GM10847 (cell line): Measurements from ENCODE around the gene TFG.

Experiments used
- POLR2A ChIP-seq: IDR thresholded peaks from 2 replicates; pipeline ENCODE4 v1.6.1; 2011; ENCODE audit not compliant: insufficient read length; ENCODE audit errors: extremely low read depth

TFG gene

GRCh38 chr3:100765437-100765975 lies 56.2 kb downstream of the TFG start:
- TF ChIP-seq POLR2A = no peak

GRCh38 chr3:100766069-100766468 lies 56.8 kb downstream of the TFG start:
- no peak for TF ChIP-seq POLR2A

GRCh38 chr3:100769693-100770092 lies 60.4 kb downstream of the TFG start:
- no peak for TF ChIP-seq POLR2A

GRCh38 chr3:100775226-100775625 lies 65.9 kb downstream of the TFG start:
- TF ChIP-seq POLR2A = no peak

GRCh38 chr3:100775669-100776068 lies 66.4 kb downstream of the TFG start:
- no peak for TF ChIP-seq POLR2A

DNA sequence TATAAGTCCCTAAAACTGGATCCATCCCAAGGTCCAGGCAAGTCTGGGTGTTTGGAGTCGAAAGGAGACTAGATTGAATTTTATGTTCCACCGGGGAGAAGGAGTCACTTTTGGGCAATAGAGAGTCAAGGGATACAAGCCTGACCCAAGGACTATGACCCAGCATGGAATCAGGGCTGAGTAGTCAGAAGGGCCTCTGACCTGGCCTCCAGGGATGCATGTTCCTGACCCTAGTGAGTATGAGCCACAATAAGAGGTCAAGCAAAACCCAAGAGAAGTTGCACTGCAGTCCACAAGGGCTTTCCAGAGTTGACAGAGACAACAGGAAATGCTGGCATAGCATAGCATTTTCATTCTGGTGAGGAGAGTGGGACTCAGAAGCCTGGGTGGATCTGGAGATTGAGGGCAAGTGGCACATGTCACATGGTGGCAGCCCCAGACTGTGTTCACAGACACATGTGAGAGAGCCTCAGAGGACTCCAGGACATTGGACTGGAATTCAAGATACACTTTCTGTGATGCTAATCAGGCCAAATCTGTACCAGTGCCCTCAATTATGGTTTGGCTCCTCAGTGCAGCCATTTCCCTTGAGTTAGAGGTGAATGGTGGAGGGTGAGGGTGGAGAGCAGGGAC lies 66.9 kb downstream of the TFG start:
- no peak for TF ChIP-seq POLR2A

- no peak for TF ChIP-seq POLR2A
Measured at GRCh38 chr3:100776746-100777145, 67.5 kb downstream of the TFG start.

GRCh38 chr3:100777271-100777670 lies 68.0 kb downstream of the TFG start:
- TF ChIP-seq POLR2A = no peak

DNA sequence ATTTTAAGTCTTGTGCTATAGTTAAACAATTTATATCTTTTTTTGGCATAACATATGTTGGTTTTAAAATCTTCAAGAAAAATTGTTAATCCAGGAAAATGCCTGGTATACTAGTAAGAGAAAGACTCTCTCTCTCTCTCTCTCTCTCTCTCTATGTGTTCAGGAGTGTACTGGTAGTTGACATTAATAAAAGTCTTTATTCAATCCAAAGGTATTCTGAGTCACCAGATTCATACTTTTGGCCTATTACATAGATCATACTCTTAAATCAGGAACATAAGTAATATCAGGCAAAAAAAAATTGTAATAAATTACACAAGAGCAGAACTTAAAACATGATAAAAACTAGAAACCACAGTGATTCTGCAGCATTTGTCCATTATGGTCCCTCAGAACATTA lies 70.2 kb downstream of the TFG start:
- no peak for TF ChIP-seq POLR2A

- no peak for TF ChIP-seq POLR2A
Measured at GRCh38 chr3:100780071-100780622, 70.9 kb downstream of the TFG start.

- no peak for TF ChIP-seq POLR2A
Measured at GRCh38 chr3:100781301-100781700, 72.0 kb downstream of the TFG start.

DNA sequence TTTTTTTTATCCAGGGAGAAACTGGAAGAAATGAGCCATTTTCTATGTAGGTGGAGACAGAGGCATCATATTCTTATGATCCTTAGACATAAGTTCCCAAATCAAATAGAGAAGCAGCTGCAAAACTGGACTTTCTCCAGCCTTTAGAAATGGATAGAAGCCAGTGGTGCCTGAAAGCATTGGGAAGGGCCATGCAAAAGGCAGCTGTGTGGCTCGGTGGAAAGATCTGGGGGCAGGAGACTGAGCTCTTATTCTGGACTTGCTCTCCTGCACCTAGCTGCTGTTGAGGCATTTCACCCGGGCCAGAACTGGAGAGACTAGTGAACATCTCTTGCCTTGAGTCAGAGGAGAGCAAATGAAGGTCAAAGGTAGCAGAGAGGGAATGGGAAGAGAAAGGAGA lies 73.1 kb downstream of the TFG start:
- no peak for TF ChIP-seq POLR2A

DNA sequence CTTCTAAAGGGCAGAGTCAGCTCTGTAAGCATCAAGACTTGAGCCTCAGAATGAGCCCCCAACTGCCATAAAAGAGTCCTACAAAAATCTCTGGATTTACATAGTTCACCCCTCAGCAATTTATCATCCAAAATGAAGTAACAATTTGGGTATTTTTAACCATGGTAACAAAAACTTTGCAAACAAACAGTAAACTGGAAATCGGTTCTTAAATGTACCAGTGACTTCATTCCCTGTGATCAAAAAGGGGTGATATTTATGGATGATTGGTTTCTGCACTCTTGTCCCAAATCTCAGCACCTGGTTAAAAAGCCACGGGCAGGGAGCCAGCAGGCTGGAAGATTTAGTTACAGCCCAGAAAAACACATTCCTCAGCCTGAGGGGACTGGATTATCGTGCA lies 73.6 kb downstream of the TFG start:
- TF ChIP-seq POLR2A = no peak

DNA sequence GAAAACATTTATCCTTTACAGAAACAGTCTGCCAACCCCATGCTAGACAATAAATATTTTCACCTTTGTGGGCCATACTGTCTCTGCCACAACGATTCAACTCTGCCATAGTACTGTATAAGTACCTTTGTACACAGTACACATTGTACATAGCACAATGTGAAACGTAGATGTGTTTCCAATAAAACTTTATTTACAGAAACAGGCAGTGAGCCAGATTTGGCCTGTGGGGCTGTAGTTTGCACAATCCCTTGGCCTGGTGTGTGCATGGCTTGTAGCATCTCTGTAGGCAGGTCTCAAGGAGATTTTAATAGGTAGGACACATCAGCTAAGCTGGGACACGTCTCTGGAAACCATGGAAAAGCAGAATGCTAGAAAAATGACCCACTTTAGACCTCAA lies 74.3 kb downstream of the TFG start:
- no peak for TF ChIP-seq POLR2A

DNA sequence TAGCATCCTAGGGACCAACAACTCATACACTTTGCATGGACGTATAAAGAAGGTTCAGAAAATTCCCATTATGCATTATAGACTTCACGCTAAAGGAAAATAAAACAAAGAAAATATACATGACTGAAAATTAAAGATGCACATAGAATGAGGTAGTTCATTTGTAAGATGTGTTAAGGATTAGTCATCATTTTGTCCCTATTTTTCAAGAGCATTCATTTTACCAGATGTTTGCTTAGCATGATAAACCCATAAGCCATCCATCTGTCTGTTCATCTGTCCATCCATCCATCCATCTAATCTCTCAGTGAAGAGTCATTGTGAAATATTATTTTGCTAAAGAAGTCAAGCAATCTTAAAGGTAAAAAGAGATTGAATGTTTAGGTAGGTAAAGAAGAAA lies 80.3 kb downstream of the TFG start:
- no peak for TF ChIP-seq POLR2A

GRCh38 chr3:100796556-100796955 lies 87.3 kb downstream of the TFG start:
- TF ChIP-seq POLR2A = no peak

GRCh38 chr3:100798012-100798411 lies 88.7 kb downstream of the TFG start:
- TF ChIP-seq POLR2A = no peak
